K562 (cell line): ENCODE results near the gene MRPL41. TPM values are rescaled to one million over a fixed set of nuclear protein-coding genes. Genes with fewer than 3 reads are reported as not detected.

Experiments used
- AFF4 ChIP-seq: sonication (generic); formaldehyde crosslinking; IDR thresholded peaks from 2 replicates; pipeline ENCODE4 v1.8.0; 2023; ENCODE audit warnings: mild to moderate bottlenecking, missing genetic modification reagents
- BRF2 ChIP-seq: IDR thresholded peaks from 3 replicates; pipeline ENCODE4 v1.6.1; 2011; ENCODE audit warnings: borderline replicate concordance, mild to moderate bottlenecking; ENCODE audit not compliant: insufficient read length, insufficient read depth
- CBFA2T2 ChIP-seq: fragments of 450-650 bp; conservative IDR thresholded peaks from 2 replicates; pipeline ENCODE4 v1.6.1; 2017; ENCODE audit warnings: mild to moderate bottlenecking
- FIP1L1 ChIP-seq: fragments of 200-400 bp; formaldehyde crosslinking; IDR thresholded peaks from 2 replicates; pipeline ENCODE4 v1.6.1; 2018; ENCODE audit warnings: mild to moderate bottlenecking, low read depth, low read length; ENCODE audit not compliant: poor library complexity, severe bottlenecking
- FOXA3 ChIP-seq, 2 experiments: fragments of 450-650 bp in 1 of 2; sonication (generic) in 1 of 2; formaldehyde crosslinking; IDR thresholded peaks in 1 of 2; conservative IDR thresholded peaks in 1 of 2; 2 replicates each; pipeline versions ENCODE4 v1.4.0 to v1.8.0; 2020 to 2022; ENCODE audit warnings: mild to moderate bottlenecking in 2 of 2, missing genetic modification reagents in 1 of 2
- FOXO4 ChIP-seq: fragments of 450-650 bp; formaldehyde crosslinking; IDR thresholded peaks from 2 replicates; pipeline ENCODE4 v1.4.0; 2020; ENCODE audit warnings: mild to moderate bottlenecking, moderate library complexity
- FUS ChIP-seq: fragments of 200-400 bp; formaldehyde crosslinking; optimal IDR thresholded peaks from 2 replicates; pipeline ENCODE3; 2017; ENCODE audit warnings: low read depth, low read length
- HMG20B ChIP-seq: fragments of 250-450 bp; sonication (Bioruptor Pico); IDR thresholded peaks from 2 replicates; pipeline ENCODE4 v1.5.0; 2021; ENCODE audit warnings: mild to moderate bottlenecking
- IFI16 ChIP-seq: fragments of 250-450 bp; sonication (Bioruptor Pico); IDR thresholded peaks from 2 replicates; pipeline ENCODE4 v2.1.2; 2022; ENCODE audit warnings: mild to moderate bottlenecking, inconsistent platforms
- LCOR ChIP-seq: sonication (generic); formaldehyde crosslinking; IDR thresholded peaks from 2 replicates; pipeline ENCODE4 v1.8.0; 2022; ENCODE audit warnings: mild to moderate bottlenecking, missing genetic modification reagents
- RBFOX2 ChIP-seq: fragments of 200-400 bp; formaldehyde crosslinking; IDR thresholded peaks from 2 replicates; pipeline ENCODE4 v1.6.1; 2017; ENCODE audit warnings: low read depth, mild to moderate bottlenecking, low read length, moderate library complexity
- TCF7 ChIP-seq: sonication (generic); IDR thresholded peaks from 2 replicates; pipeline ENCODE4 v1.6.1; 2016; ENCODE audit warnings: antibody characterized with exemption, borderline replicate concordance
- TFE3 ChIP-seq: fragments of 450-650 bp; formaldehyde crosslinking; IDR thresholded peaks from 2 replicates; pipeline ENCODE4 v1.4.0; 2020; ENCODE audit warnings: mild to moderate bottlenecking, mixed read lengths
- TRIM28 ChIP-seq: fragments of 450-650 bp; IDR thresholded peaks from 2 replicates; pipeline ENCODE4 v1.6.1; 2017
- ZNF124 ChIP-seq: sonication (generic); formaldehyde crosslinking; IDR thresholded peaks from 2 replicates; pipeline ENCODE4 v1.8.1; 2022; ENCODE audit warnings: missing genetic modification reagents
- polyA plus RNA-seq, 8 experiments: library from polyadenylated mRNA; depleted of rRNA in 4 of 8; stranded (reverse) in 5 of 8; unstranded in 3 of 8; fragments of >200 nt; fragmentation: Nextera tagmentation in 2 of 8; fragmentation: Illumina TruSeq in 1 of 8; extraction: Ambion mirVana in 2 of 8; extraction: Trizol in 1 of 8; gene quantifications; 2 replicates each; pipeline versions ENCODE4 v1.2.1 to v1.2.3, GENCODE V29; 2011 to 2014; ENCODE audit warnings: inconsistent platforms in 1 of 8, missing spikeins in 1 of 8
- total RNA-seq, 7 experiments: library from RNA; depleted of rRNA in 6 of 7; stranded (reverse); fragments of >200 nt in 6 of 7; fragmentation: Illumina TruSeq in 2 of 7; extraction: Trizol in 2 of 7; gene quantifications; 2 replicates each; pipeline versions ENCODE4 v1.2.1 to v1.2.3, GENCODE V29; 2011 to 2021; ENCODE audit warnings: low replicate concordance in 1 of 7

MRPL41 gene
- total and polyA plus RNA-seq, 9 of the 15 experiments (the other 6 are each of a cell fraction or from before 2014, with no cell fraction given), result 2.6 to 259 (median 21.6) TPM

- no peak for TF ChIP-seq BRF2
- TF ChIP-seq TCF7, result no peak
- TF ChIP-seq RBFOX2, result peak; percentile 66
- TF ChIP-seq TRIM28, result no peak
- TF ChIP-seq CBFA2T2, result peak; percentile 40; the same call in 1 of the 2 replicates
- no peak for TF ChIP-seq ZNF124 (CRISPR knock-in tag)
- TF ChIP-seq HMG20B, result no peak
- 0 out of 2 replicates have a peak, but pooled peaks have one; percentile 58 for TF ChIP-seq AFF4 (CRISPR knock-in tag)
- TF ChIP-seq FOXO4 (CRISPR knock-in tag), result no peak
- TF ChIP-seq FOXA3 (CRISPR knock-in tag; conservative IDR thresholded peaks at IDR 0.05 in 1 of 2, IDR thresholded peaks at IDR 0.05 in 1 of 2), result peak in 1 of 2 experiments; percentile 81; a peak in 1 of 4 replicates
- no peak for TF ChIP-seq LCOR (CRISPR knock-in tag)
- no peak for TF ChIP-seq IFI16 (CRISPR knock-in tag)
- peak; percentile 21; the same call in 1 of the 2 replicates for TF ChIP-seq TFE3 (CRISPR knock-in tag)
- no peak for TF ChIP-seq FUS
- no peak for TF ChIP-seq FIP1L1
These were observed 39.8 kb upstream of the MRPL41 start (continued) for GRCh38 chr9:137511758-137512463.
